ENCODE data around the gene CD40LG.

DNA sequence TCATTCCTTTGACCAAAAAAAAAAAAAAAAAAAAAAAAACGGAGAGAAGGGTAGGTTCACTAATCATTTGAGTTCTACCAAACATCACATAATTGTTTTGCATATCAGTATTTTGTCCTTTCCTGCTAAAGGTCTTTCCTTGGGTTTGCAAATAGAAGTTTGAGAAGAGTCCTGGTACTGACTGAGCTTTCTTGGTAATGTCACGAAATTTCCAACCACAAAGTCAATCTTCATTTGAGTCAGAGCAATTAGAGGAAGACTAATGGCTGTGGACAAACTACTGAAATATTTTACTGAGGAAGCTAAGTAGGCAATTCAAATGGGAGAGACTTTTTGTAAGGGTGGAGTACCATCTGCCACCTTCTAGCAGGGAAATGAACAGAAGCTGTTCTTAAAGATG is 21.7 kb upstream of the CD40LG start:
- TF ChIP-seq CTCF (IDR thresholded peaks at IDR 0.05; ENCODE audit: poor library complexity) (no peak), EZH2 (IDR thresholded peaks at IDR 0.05; ENCODE audit: borderline replicate concordance) (no peak)
